ENCODE measurements around the gene RBX1.
A peak's percentile ranks its signal among the peaks of the same experiment; 100 is the strongest.
"Not testable (repeated sequence)": the region's sequence is repeated elsewhere in the genome, so short reads cannot be mapped to it uniquely, and the experiment has no call there.

RBX1 gene

DNA sequence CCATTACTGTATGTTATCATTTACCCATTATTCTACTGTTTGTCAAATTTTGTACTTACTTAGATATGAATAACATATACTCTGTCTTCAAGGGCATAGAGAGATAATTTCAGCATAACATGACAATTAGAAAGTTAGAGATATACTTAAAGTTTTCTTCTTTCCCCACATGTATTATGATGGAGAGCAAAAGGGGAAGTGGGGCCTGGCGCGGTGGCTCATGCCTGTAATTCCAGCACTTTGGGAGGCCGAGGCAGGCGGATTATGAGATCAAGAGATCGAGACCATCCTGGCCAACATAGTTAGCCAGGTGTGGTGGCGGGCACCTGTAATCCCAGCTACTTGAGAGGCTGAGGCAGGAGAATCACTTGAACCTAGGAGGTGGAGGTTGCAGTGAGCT is 38.2 kb upstream of the RBX1 start:
- H3K4me3 ChIP-seq (ENCODE audit: low read length in 2 of 2); H2BK120ac ChIP-seq (ENCODE audit: low read depth, low read length); H3K23ac ChIP-seq (ENCODE audit: low read depth, low read length, poor library complexity); H2AFZ ChIP-seq (ENCODE audit: low read length); H3K79me1 ChIP-seq (ENCODE audit: low read depth, low read length); H3K4ac ChIP-seq (ENCODE audit: low read length); H2BK15ac ChIP-seq (ENCODE audit: low read length); H2AK5ac ChIP-seq (ENCODE audit: low read depth, low read length); H3K18ac ChIP-seq (ENCODE audit: low read length); DNase-seq (ENCODE audit: low spot score); H3K14ac ChIP-seq (ENCODE audit: low read length); H3K27me3 ChIP-seq (ENCODE audit: control insufficient read depth in 3 of 3, insufficient read depth in 3 of 3, low read depth in 1 of 3, low read length in 3 of 3); H3K27ac ChIP-seq (replicated peaks; ENCODE audit: low read length); H4K91ac ChIP-seq (ENCODE audit: low read depth, low read length, poor library complexity); H3K9me3 ChIP-seq (replicated peaks in 1 of 2; ENCODE audit: control insufficient read depth in 2 of 2, insufficient read depth in 1 of 2, low read depth in 1 of 2, low read length in 2 of 2); H3K4me1 ChIP-seq (ENCODE audit: control insufficient read depth in 2 of 2, insufficient read depth in 1 of 2, low read depth in 1 of 2, low read length in 2 of 2); H2BK12ac ChIP-seq (ENCODE audit: low read length); H2BK5ac ChIP-seq (ENCODE audit: low read length); H4K8ac ChIP-seq (ENCODE audit: low read depth, low read length); H3K4me2 ChIP-seq (ENCODE audit: insufficient read depth, low read length, poor library complexity, severe bottlenecking): not testable (repeated sequence)
- no CpG with 5 or more reads among the region's 6 CpGs for WGBS, 2 donors (ENCODE audit: extremely low coverage in 2 of 2, insufficient read length in 2 of 2, insufficient replicate concordance in 1 of 2)
- Histone ChIP-seq H3K36me3 (replicated peaks in 1 of 2; ENCODE audit: control insufficient read depth in 2 of 2, insufficient read depth in 2 of 2, low read length in 2 of 2) (peaks cover 5 to 93% of the 10 kb centered on the region in 2 donors), H3K9ac (ENCODE audit: low read depth, low read length, poor library complexity) (peak overlapping the region; percentile 34)

DNA sequence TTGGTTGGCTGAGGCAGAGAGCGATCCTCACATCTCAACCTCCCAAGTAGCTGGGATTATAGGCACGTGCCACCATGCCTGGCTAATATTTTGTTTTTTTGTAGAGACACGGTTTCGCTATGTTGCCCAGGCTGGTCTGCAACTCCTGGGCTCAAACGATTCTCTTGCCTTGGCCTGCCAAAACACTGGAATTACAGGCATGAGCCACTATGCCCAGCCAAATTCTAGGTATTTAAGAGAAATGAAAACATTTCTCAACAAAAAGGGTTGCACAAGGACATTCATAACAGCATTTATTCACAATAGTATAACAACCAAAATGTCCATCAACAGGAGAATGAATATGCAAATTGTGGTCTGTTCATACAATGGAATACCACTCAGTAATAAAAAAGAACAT is 31.7 kb upstream of the RBX1 start:
- WGBS, 2 donors (ENCODE audit: extremely low coverage in 2 of 2, insufficient read length in 2 of 2, insufficient replicate concordance in 1 of 2): no CpG with 5 or more reads among the region's 5 CpGs
- H3K4me1 ChIP-seq (ENCODE audit: control insufficient read depth in 2 of 2, insufficient read depth in 1 of 2, low read depth in 1 of 2, low read length in 2 of 2): no peaks in the 10 kb centered on the region
- H2BK5ac ChIP-seq (ENCODE audit: low read length): no peak overlapping the region
- H3K27me3 ChIP-seq (ENCODE audit: control insufficient read depth in 3 of 3, insufficient read depth in 3 of 3, low read depth in 1 of 3, low read length in 3 of 3): no peaks in the 10 kb centered on the region
- no peak overlapping the region for H3K4ac ChIP-seq (ENCODE audit: low read length)
- H2AK5ac ChIP-seq (ENCODE audit: low read depth, low read length): no peak overlapping the region
- H3K9ac ChIP-seq (ENCODE audit: low read depth, low read length, poor library complexity): no peak overlapping the region
- H3K9me3 ChIP-seq (replicated peaks in 1 of 2; ENCODE audit: control insufficient read depth in 2 of 2, insufficient read depth in 1 of 2, low read depth in 1 of 2, low read length in 2 of 2): no peaks in the 10 kb centered on the region
- H4K91ac ChIP-seq (ENCODE audit: low read depth, low read length, poor library complexity): no peak overlapping the region
- H3K36me3 ChIP-seq (replicated peaks in 1 of 2; ENCODE audit: control insufficient read depth in 2 of 2, insufficient read depth in 2 of 2, low read length in 2 of 2): peaks cover 12 to 85% of the 10 kb centered on the region in 2 donors
- no peak overlapping the region for H4K8ac ChIP-seq (ENCODE audit: low read depth, low read length)
- H2BK15ac ChIP-seq (ENCODE audit: low read length): no peak overlapping the region
- no peaks in the 10 kb centered on the region for H3K79me1 ChIP-seq (ENCODE audit: low read depth, low read length)
- H3K4me2 ChIP-seq (ENCODE audit: insufficient read depth, low read length, poor library complexity, severe bottlenecking): no peak overlapping the region
- no peak overlapping the region for H2BK12ac ChIP-seq (ENCODE audit: low read length)
- H2AFZ ChIP-seq (ENCODE audit: low read length): no peak overlapping the region
- no peak for DNase-seq (ENCODE audit: low spot score)
- no peak overlapping the region for H3K14ac ChIP-seq (ENCODE audit: low read length)
- H3K4me3 ChIP-seq (ENCODE audit: low read length in 2 of 2): no peak overlapping the region
- no peak overlapping the region for H3K27ac ChIP-seq (replicated peaks; ENCODE audit: low read length)
- no peak overlapping the region for H2BK120ac ChIP-seq (ENCODE audit: low read depth, low read length)
- H3K23ac ChIP-seq (ENCODE audit: low read depth, low read length, poor library complexity): no peak overlapping the region
- H3K18ac ChIP-seq (ENCODE audit: low read length): no peak overlapping the region

DNA sequence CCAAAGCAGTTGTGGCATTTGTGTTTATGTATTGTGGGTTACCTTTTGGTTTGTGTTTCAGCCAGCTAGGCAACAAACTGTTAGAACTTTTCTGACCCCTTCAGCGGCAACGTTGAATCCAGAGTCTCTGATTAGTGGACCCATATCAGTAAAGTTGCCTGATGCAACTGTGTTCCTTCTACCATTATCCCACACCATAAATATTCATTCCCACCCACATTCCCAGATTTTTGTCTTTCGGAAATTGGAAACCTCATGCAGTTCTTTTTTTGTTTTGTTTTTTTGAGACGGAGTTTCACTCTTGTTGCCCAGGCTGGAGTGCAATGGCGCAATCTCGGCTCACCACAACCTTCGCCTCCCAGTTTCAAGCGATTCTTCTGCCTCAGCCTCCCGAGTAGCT is 30.7 kb upstream of the RBX1 start:
- Histone ChIP-seq H2BK120ac (ENCODE audit: low read depth, low read length) (no peak overlapping the region), H2BK15ac (ENCODE audit: low read length) (no peak overlapping the region), H4K91ac (ENCODE audit: low read depth, low read length, poor library complexity) (no peak overlapping the region), H2AFZ (ENCODE audit: low read length) (no peak overlapping the region), H3K4ac (ENCODE audit: low read length) (no peak overlapping the region), H3K9me3 (replicated peaks in 1 of 2; ENCODE audit: control insufficient read depth in 2 of 2, insufficient read depth in 1 of 2, low read depth in 1 of 2, low read length in 2 of 2) (no peaks in the 10 kb centered on the region), H3K18ac (ENCODE audit: low read length) (no peak overlapping the region), H3K4me3 (ENCODE audit: low read length in 2 of 2) (no peak overlapping the region), H2BK5ac (ENCODE audit: low read length) (no peak overlapping the region), H3K36me3 (replicated peaks in 1 of 2; ENCODE audit: control insufficient read depth in 2 of 2, insufficient read depth in 2 of 2, low read length in 2 of 2) (peaks cover 16 to 85% of the 10 kb centered on the region in 2 donors), H3K9ac (ENCODE audit: low read depth, low read length, poor library complexity) (no peak overlapping the region), H3K79me1 (ENCODE audit: low read depth, low read length) (no peaks in the 10 kb centered on the region), H3K4me2 (ENCODE audit: insufficient read depth, low read length, poor library complexity, severe bottlenecking) (no peak overlapping the region), H2AK5ac (ENCODE audit: low read depth, low read length) (no peak overlapping the region), H3K4me1 (ENCODE audit: control insufficient read depth in 2 of 2, insufficient read depth in 1 of 2, low read depth in 1 of 2, low read length in 2 of 2) (no peaks in the 10 kb centered on the region), H3K27ac (replicated peaks; ENCODE audit: low read length) (no peak overlapping the region), H2BK12ac (ENCODE audit: low read length) (no peak overlapping the region), H3K23ac (ENCODE audit: low read depth, low read length, poor library complexity) (no peak overlapping the region), H4K8ac (ENCODE audit: low read depth, low read length) (no peak overlapping the region), H3K27me3 (ENCODE audit: control insufficient read depth in 3 of 3, insufficient read depth in 3 of 3, low read depth in 1 of 3, low read length in 3 of 3) (no peaks in the 10 kb centered on the region), H3K14ac (ENCODE audit: low read length) (no peak overlapping the region)
- no CpG with 5 or more reads among the region's 9 CpGs for WGBS, 2 donors (ENCODE audit: extremely low coverage in 2 of 2, insufficient read length in 2 of 2, insufficient replicate concordance in 1 of 2)
- DNase-seq (ENCODE audit: low spot score): no peak

DNA sequence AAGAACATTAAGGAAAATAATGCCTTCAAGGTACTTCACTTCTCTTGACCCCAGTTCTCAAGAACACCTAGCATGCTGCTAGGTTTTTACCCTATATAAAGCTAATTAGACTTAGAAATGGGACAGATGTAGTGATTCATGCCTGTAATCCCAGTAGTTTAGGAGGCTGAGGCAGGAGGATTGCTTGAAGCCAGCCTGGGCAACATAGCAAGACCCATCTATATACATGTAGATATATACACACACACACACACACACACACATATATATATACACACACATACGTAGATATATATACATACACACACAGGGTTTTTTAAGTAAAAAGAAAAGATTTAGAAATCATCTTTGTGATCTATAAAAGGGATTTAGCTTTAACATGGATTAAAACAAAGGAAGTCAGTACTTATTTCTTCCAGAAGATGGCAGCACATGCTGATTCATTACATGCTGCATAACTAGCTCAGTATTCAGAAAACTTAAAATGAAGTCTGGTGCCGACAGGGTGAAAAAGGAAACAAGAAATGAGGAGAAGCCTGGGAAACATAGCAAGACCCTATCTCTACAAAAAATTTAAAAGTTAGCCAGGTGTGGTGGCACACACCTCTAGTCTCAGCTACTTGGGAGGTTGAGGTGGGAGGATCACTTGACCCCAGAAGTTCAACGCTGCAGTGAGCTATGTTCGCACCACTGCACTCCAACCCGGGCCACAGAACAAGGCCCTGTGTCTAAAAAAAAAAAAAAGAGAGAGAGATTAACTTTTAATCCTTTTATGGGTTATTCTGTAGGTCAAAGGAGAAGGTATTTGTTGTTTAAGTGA is 28.5 kb upstream of the RBX1 start:
- DNase-seq (ENCODE audit: low spot score): peak; percentile 42
- no peaks in the 10 kb centered on the region for H3K27me3 ChIP-seq (ENCODE audit: control insufficient read depth in 3 of 3, insufficient read depth in 3 of 3, low read depth in 1 of 3, low read length in 3 of 3)
- H2BK15ac ChIP-seq (ENCODE audit: low read length): no peak overlapping the region
- no peak overlapping the region for H3K4me2 ChIP-seq (ENCODE audit: insufficient read depth, low read length, poor library complexity, severe bottlenecking)
- no peak overlapping the region for H2AK5ac ChIP-seq (ENCODE audit: low read depth, low read length)
- no peak overlapping the region for H3K23ac ChIP-seq (ENCODE audit: low read depth, low read length, poor library complexity)
- no peak overlapping the region for H2AFZ ChIP-seq (ENCODE audit: low read length)
- no peak overlapping the region for H3K4me3 ChIP-seq (ENCODE audit: low read length in 2 of 2)
- no peak overlapping the region for H3K9ac ChIP-seq (ENCODE audit: low read depth, low read length, poor library complexity)
- no peak overlapping the region for H3K27ac ChIP-seq (replicated peaks; ENCODE audit: low read length)
- no peak overlapping the region for H4K91ac ChIP-seq (ENCODE audit: low read depth, low read length, poor library complexity)
- H3K4ac ChIP-seq (ENCODE audit: low read length): no peak overlapping the region
- H3K4me1 ChIP-seq (ENCODE audit: control insufficient read depth in 2 of 2, insufficient read depth in 1 of 2, low read depth in 1 of 2, low read length in 2 of 2): no peaks in the 10 kb centered on the region
- WGBS, 2 donors (ENCODE audit: extremely low coverage in 2 of 2, insufficient read length in 2 of 2, insufficient replicate concordance in 1 of 2): no CpG with 5 or more reads among the region's 5 CpGs
- H3K79me1 ChIP-seq (ENCODE audit: low read depth, low read length): peaks cover 2% of the 10 kb centered on the region
- H4K8ac ChIP-seq (ENCODE audit: low read depth, low read length): no peak overlapping the region
- no peak overlapping the region for H2BK5ac ChIP-seq (ENCODE audit: low read length)
- H3K36me3 ChIP-seq (replicated peaks in 1 of 2; ENCODE audit: control insufficient read depth in 2 of 2, insufficient read depth in 2 of 2, low read length in 2 of 2): peaks cover 21 to 82% of the 10 kb centered on the region in 2 donors
- no peak overlapping the region for H2BK120ac ChIP-seq (ENCODE audit: low read depth, low read length)
- H3K9me3 ChIP-seq (replicated peaks in 1 of 2; ENCODE audit: control insufficient read depth in 2 of 2, insufficient read depth in 1 of 2, low read depth in 1 of 2, low read length in 2 of 2): no peaks in the 10 kb centered on the region
- H3K18ac ChIP-seq (ENCODE audit: low read length): no peak overlapping the region
- no peak overlapping the region for H2BK12ac ChIP-seq (ENCODE audit: low read length)
- H3K14ac ChIP-seq (ENCODE audit: low read length): no peak overlapping the region
